ENCODE measurements around the gene CD93.
A peak's percentile ranks its signal among the peaks of the same experiment; 100 is the strongest.

The CD93 gene, protein sequence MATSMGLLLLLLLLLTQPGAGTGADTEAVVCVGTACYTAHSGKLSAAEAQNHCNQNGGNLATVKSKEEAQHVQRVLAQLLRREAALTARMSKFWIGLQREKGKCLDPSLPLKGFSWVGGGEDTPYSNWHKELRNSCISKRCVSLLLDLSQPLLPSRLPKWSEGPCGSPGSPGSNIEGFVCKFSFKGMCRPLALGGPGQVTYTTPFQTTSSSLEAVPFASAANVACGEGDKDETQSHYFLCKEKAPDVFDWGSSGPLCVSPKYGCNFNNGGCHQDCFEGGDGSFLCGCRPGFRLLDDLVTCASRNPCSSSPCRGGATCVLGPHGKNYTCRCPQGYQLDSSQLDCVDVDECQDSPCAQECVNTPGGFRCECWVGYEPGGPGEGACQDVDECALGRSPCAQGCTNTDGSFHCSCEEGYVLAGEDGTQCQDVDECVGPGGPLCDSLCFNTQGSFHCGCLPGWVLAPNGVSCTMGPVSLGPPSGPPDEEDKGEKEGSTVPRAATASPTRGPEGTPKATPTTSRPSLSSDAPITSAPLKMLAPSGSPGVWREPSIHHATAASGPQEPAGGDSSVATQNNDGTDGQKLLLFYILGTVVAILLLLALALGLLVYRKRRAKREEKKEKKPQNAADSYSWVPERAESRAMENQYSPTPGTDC

DNA sequence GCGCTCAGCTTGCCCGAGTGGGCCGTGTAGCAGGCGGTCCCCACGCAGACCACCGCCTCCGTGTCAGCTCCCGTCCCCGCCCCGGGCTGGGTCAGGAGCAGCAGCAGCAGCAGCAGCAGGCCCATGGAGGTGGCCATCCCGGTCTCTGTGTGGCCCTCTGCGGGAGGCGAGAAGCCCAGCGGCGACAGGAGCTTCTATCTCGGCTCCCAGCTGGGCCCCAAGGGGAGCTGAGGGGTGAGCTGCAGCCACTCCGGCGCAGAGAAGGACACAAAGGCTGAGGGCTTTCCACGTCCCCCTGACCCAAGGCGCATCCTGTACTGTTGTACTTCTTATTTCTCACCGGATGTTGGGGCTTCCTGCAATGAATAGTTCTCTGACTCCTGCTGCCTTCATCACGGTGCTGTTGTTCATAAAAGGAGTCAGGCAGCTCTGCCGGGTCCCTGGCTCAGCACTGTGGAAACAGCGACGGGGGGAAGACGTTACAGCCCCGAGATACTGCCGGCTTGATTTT is at the start of gene CD93:
TSS of gene CD93 (minus strand) at position 269 of the 511 bp plus-strand sequence. CDS start at position 137, 132 bp downstream.
- peak in 1 of 42 donors; percentile 10 for DNase-seq
- intact Hi-C loops (cut with DNase I), result no loop called here

DNA sequence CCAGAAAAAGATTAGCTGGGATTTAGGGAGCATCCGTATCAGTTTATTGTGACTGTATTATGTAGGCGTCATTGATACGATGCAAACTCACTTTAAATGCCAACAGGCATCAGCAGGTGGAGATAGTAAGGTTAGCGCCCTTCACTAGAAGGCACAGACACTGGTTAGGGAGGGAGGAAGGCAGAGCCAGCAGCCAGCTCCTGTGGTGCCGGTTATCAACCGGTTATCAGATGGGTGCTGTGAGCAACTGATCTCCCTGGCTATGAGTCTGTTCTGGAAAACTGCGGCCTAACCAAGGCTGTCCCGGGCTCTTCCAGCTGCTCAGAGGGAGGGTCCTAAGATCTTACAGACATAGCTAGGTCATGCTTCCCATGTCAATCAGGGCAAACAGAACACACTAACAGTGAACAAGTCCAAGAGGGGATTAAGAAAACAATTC is 47.5 kb upstream of the CD93 start:
- peak in 1 of 42 donors; percentile 14 for DNase-seq
- intact Hi-C loops (cut with DNase I), result no loop called here

DNA sequence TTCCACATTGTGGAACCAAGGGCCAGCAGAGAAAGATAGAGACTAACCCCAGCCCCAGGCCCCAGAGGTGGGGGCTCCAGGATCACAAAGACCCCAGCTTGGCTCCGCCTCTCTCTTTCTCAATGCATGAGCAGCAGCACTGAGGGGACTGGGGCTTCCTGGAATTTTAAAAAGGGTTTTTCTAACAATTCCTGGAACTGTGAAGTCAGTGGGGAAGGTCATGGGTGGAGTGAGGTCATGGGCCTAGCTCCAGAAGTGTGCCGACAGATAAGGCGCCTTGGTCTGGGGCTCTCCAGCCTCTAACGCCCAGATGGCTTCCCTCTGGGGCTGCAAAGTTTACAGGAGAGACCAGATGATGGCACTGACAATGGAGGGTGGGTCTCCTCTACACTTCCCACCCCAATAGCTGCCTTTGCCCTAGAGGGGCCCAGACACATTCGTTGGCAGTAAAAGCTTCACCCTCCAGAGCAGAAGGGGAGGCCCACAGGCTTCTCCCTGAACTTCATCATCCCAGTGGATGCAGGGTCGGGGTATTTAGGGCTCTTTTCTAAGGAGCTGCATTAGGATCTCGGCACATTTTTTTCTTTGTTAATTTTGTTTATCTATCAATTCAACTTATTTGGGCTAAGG is 46.9 kb upstream of the CD93 start:
- peak in 2 of 42 donors; percentile 1 to 9 for DNase-seq
- intact Hi-C loops (cut with DNase I), result no loop called here

DNA sequence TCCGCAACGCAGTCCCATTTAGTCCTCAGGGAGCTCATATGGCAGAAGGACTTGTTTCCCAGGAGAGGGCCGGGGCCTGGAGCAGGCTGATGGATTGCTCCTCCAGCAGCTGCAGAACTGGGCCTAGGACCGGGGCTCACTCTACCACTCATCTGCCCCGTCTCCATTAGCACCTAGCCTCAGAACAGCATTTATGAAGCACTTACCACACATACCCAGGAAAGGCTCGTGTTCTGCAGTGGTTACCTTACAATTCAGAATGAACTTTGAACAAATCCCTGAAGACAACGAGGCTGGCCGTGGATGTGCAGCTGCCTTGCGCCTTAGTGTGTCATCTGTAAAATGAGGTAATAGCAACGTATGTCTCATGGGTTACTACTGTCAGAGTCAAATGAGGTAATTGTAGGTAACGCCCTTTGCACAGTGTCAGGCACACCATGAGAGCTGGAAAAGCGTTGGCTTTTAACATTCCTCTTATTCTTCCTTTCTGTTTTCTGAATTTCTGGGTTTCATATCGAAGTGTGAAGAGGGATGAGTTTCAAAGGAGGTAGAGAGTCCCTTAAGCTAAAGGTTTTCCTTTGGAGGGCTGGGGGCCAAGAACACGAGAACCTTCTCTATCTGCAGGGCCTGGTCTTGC is 46.3 kb upstream of the CD93 start:
- intact Hi-C loops (cut with DNase I), result no loop called here
- peak in 2 of 42 donors; percentile 9 to 10 for DNase-seq

DNA sequence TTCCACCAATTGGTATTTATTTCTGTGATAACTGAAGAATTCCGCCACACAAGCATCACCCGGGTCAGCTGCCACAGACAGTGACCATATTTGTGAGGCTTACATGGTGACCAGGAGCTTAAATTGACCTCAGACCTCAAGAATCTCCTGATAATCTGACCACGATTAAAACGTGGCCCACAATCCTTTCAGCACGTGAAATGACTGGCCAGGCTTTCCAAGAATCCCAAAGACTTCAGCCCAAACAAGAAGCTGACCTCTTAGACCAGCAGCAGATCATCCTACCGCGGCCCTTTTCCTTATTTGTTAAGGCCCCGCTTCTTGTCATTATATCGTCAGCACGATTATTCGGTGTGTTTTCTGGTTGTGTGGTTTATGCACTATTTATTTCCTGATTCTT is 45.6 kb upstream of the CD93 start:
- intact Hi-C loops (cut with DNase I), result no loop called here
- DNase-seq, result no peak

DNA sequence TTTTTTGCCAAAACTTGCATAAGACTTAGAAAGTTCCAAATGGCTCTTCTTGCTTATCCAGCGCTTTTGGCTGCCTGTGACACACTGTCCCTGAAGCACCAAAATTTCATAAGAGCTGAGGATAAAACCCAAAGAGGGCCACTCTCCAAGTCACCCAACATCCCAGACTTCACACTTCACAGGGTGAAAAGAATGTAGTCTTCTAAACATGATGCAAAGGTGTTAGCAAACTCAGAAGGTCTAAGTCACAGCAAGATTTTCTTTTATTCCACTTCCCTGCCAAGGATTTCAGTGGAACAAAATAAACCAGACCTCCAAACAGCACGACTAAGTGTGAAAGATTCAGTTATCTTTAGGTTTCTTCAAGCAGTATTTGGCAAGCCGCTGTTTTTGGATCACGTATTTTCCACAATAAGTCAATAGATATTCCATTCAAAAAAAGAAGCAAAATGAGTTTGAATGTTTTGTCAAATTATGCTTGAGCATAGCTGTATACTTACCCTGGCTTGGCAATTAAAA is 44.6 kb upstream of the CD93 start:
- intact Hi-C loops (cut with DNase I), result no loop called here
- DNase-seq, result no peak

DNA sequence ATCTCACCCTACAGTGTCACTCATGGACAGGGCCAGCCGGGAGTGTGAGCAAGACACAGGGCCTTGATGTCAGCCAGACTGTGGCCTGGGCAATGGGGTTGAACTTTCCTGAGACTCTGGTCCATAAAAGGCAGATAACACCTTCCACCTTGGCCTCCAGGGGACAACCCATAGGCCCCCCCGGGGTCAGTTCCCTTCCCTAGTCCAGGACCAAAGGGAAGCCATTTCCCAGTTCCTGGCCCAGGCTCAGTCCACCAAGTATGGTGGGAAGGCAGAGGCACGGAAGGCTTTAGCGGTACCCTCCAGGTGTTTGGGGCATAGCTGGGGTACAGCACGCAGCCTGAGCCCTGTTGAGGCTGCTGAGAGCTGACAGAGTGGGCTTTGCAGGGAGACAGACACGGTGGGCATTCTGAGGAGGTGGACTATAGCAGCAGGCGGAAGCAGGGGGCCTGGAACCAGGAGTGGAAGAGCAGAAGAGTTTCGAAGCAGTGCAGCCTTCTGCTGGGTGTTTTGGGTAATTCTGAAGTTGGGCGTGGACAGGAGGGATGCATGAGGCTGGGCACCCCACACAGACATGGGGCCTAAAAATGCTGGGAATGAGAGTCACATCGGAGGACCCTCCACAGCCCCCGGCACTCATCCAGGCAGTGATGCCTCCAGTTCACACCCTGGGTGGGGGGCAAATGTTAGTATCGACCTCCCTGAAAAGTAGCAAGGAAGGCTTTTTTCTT is 43.9 kb upstream of the CD93 start:
- intact Hi-C loops (cut with DNase I), result no loop called here
- DNase-seq, result no peak

DNA sequence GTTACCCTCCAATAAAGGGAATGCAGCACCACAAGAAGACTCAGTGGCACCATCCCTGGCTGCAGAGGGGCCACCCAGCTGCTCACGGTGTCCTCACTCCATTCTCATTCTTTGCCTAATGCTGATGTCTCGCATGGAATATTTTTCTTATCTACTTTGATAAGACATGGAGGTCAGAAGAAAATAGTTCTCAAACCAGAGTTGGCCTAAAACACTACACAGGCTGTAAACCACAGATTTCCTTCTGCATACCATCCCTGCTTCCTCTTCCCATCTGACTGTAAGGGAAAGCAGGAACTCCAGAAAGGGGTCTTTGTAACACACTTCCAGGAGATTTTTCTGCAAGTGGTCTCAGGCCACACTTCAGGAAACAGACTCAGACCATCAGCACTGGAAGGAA is 43.1 kb upstream of the CD93 start:
- intact Hi-C loops (cut with DNase I), result no loop called here
- no peak for DNase-seq

DNA sequence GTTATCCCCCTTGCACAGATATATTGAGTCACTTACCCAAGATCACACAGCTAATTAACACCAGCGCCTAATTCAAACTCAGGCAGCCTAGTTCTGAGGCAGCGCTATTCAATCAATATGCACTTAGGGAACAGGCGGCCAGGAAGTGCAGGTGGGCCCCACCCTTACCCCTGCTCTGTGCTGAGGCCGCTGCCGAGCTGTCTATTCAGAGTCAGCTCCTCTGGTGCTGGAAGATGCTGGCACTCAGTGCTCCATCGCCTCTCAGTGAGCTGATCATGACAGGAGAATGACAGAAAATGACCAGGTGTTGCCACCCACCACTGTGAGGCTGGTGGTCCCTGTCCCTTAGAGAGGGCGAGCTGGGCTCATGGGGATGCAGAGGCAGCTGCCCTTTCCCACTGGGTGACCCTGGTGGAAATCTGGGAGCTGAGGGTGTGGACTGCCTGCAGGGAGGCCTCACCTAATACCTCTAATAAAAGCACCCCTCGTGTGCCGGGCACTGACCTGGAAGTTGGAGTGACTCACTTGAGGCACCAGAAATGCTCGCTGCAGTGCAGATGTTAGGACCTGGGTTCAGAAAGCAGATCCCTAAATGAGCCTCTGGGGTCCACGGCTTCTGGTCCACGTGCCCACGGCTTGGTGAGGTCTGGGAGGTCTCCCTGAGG is 42.5 kb upstream of the CD93 start:
- intact Hi-C loops (cut with DNase I), result no loop called here
- no peak for DNase-seq

DNA sequence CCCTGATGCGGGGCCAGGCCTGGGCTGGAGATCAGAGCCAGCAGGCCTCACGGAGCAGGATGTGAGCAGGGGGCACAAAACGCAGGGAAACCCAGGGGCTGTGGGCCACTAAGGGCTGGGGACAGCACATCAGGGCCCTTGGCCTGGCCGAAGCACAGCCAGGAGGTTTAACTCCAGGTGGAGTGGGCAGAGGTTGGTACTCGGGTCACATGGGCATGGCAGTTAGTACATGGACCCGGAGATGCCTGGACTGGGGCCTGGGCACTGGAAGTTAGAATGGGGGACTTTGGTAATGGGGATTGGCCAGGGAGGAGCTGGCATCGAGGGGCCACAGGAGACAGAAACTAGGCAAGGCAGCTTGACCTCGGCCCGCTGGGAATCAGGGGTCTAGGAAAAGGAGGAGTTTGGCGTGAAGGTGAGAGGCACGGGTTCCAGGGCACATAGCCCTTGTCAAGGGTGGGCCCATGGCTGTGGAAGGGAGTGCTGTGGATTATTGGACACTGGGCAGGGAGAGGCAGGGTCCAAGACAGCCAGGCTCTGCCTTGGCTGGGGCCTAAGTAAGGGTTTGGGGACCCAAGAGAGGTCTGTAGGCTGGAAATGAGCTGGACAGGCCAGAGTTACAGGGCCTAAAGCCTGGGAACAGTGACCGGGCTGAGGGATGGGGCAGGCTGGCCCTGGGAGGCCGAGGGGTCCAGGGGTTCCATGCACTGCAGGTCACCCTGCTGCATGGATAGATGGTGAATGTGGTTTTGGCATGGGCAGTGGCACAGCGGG is 41.6 kb upstream of the CD93 start:
- intact Hi-C loops (cut with DNase I), result no loop called here
- DNase-seq, result no peak

DNA sequence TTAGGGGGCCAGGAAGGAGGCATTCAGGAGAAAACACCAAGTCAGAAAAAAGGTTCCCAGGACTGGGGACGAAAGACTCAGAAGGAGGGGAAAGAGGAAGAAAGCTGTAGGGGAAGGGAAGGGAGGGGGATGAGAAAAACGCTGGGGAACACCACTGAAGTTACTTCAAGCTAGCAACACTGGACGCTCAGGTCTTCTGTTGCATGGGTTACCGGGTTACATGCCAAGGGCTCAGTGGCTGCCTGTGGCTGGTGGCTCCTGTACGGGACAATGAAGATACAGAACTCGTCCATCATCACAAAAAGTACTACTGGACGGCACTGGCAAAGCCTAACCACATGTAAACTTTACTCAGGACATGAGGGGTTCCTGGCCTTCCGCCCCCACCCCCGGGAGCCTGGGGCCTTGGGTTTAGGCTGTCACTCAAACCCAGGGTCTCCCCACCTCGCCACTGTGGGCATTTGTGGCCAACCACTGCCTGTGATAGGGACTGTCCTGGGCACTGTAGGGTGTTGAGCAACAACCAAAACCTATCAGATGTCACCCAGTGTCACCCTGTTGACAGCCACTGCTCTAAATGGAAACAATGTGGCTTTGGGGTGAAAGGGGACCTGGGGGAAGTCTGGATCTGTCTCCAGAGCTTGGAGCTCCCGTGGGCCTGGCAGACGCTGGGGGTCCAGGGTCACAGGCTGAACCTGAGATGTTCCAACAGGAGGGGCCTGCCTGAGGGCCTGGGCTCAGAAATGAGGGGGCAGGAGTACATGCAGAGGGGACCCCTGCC is 40.3 kb upstream of the CD93 start:
- intact Hi-C loops (cut with DNase I), result no loop called here

DNA sequence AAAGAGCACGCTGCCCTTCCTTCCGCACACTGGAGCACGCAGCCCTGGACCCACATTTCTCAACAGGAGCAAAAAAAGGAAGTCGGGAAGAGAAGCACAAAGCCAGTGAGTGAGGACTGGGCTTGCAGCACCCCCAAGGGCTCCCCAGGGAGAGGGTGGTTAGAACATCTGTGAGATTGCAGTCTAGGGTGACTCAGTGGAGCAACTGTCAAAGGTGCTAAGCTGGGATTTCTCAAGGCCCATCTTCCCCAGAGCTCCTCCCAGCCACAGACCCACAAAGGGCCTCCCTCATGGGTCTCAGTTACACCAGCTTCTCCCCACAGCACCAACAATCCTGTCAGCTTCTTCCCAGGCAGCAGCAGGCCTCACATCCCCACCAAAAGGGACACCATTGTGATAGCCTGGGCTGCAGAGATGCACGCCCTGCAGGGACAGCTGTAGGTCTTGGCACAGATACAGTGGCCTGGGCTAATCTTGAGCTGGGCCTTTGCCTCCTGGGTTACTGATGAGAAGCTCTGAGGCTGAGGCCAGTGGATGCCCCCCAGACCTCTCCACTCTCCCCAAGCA is 39.6 kb upstream of the CD93 start:
- intact Hi-C loops (cut with DNase I), result no loop called here
- DNase-seq, result peak in 35 of 42 donors; percentile 14 to 74 (median 38)

More for the DNA sequence above, 40.3 kb upstream of the CD93 start:
- DNase-seq, result no peak

DNA sequence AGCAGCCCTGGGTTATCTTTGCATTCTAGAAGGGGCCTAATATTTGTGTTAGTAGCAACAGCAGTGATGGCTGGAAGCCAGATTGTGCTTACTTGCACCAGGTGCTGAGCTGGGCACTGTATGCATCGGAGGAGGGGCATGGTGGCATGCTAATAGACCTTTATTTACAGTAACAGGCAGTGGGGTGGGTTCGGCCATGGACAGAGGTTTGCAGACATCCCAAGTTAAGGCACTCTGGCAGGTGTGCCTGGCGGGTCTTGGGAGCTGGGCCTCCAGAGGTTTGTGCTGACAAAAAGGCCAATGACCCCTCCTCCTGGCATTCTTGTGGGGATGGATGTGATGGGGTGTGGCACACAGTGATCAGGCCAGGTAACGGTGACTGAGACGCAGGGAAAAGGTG is 39.0 kb upstream of the CD93 start:
- DNase-seq, result peak in 1 of 42 donors; percentile 21
- intact Hi-C loops (cut with DNase I), result no loop called here

DNA sequence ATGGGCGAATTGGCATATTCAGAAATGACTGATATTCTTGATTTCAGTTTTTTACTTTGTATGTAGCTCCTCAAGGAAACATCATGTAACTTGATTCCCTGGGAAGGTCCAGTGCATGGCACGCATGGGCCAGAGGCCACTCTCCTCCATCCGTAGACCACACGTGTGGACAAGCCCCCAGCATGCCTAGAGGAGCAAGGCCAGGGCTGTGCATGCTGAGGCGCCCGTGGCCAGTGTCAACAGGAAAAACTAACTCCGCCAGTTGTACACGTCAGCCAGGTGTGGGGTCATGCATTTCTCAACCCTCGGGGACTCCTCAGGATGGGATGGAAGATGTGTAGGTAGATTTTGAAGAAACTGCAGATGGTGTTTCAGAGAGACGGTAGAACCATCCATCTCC is 37.8 kb upstream of the CD93 start:
- peak in 1 of 42 donors; percentile 10 for DNase-seq
- intact Hi-C loops (cut with DNase I), result no loop called here

DNA sequence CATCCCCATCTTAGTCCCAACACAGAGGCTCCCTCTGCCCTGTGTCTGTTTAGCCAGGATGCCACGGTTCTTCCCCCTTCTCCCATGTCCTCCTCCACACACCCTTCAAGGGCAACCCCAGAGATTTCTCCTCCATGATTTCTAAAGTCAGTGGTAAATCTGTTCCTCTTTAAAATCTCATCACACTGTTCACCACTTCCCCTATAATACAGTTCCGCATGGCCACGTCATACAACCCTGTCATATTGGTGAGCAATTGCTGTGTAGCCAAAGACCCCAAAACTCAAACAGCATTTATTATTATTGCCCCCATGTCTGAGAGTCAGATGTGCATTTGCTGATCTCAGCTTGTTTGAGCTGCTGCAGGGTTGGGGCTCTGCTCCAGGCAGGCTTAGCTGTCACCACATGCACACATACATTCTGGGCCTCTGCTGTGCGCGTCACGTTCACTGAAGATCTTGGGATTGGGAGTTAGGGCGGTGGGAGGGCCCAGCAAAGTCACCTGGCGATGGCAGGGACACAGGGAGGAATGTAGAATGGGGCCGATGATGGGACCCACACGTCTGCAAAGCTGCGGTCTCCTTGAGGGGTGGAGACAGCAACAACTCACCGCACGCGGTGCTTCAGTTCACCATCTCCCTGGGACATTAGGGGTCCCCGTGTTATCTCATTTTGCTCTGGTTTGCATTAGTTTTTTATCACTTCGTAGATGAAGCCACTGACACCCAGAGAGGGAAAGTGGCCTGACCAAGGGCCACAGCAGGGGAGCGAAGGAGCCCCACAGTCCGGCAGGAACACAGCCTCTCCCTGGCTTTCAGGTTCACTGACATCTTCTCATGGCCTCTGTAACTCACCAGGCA is 36.9 kb upstream of the CD93 start:
- DNase-seq, result no peak

More for the DNA sequence above, 36.9 kb upstream of the CD93 start:
- intact Hi-C loops (cut with DNase I), result no loop called here

Measured in head of caudate nucleus (tissue), 42 donors.